Body of pancreas (tissue), 4 donors: ENCODE results near the gene AFG1L. TPM values are rescaled to one million over a fixed set of nuclear protein-coding genes. Genes with fewer than 3 reads are reported as not detected.

Experiments
- ATAC-seq: fragments of 150-250 bp; one replicate; pipeline ENCODE4 v1.9.1; 2016
- DNase-seq, 4 donors: peaks; one replicate each; pipeline ENCODE4 v3.0.0-alpha.2; 2019
- H3K27ac ChIP-seq, 4 donors: fragments of 200-600 bp; sonication (generic); 1 replicate in 3 of 4; 2 replicates in 1 of 4; pipeline versions ENCODE4 v1.5.1 to v1.6.1; 2016 to 2019; ENCODE audit warnings: mild to moderate bottlenecking in 1 of 4, mixed read lengths in 1 of 4, moderate library complexity in 1 of 4
- H3K27me3 ChIP-seq, 2 donors: fragments of 200-600 bp; sonication (generic); one replicate each; pipeline ENCODE4 v1.6.0; 2016; ENCODE audit warnings: mild to moderate bottlenecking in 1 of 2
- H3K36me3 ChIP-seq, 2 donors: fragments of 200-600 bp; sonication (generic); replicated peaks in 1 of 2; 2 replicates each; pipeline ENCODE4 v1.5.1; 2016; ENCODE audit warnings: low read depth in 2 of 2; ENCODE audit not compliant: insufficient read depth in 1 of 2
- H3K4me1 ChIP-seq: fragments of 200-600 bp; sonication (generic); one replicate; pipeline ENCODE4 v1.6.0; 2016
- H3K4me3 ChIP-seq, 2 donors: fragments of 200-600 bp; sonication (generic); 1 replicate in 1 of 2; 2 replicates in 1 of 2; pipeline ENCODE4 v1.5.1; 2016 to 2019
- H3K9me3 ChIP-seq, 3 donors: fragments of 200-600 bp; sonication (generic); 1 replicate in 2 of 3; 2 replicates in 1 of 3; pipeline ENCODE4 v1.5.1; 2016
- CTCF ChIP-seq, 7 experiments: fragments of 450-650 bp in 4 of 7; fragments of 200-600 bp in 3 of 7; sonication (generic) in 3 of 7; IDR thresholded peaks; one replicate each; pipeline ENCODE4 v1.5.1; 2016 to 2019; ENCODE audit warnings: antibody characterized with exemption in 7 of 7
- POLR2A ChIP-seq, 3 donors: fragments of 450-650 bp; IDR thresholded peaks; one replicate each; pipeline ENCODE4 v1.6.1; 2016; ENCODE audit warnings: antibody characterized with exemption in 3 of 3, mild to moderate bottlenecking in 2 of 3
- WGBS, 2 donors: methylation state at CpG; one replicate each; pipeline ENCODE4 v1.1.5; 2017; 5-methylcytosine and 5-hydroxymethylcytosine counted together
- intact Hi-C: fragments of 100-400 bp; cut with DNase I; formaldehyde crosslinking; loops from one replicate; pipeline ENCODE4 v1.15.1; 2023
- small RNA-seq: library from RNA; depleted of rRNA; stranded (forward); fragments of <200 nt; gene quantifications from one replicate; pipeline ENCODE3, GENCODE V24; 2016
- total RNA-seq, 2 donors: library from RNA; depleted of rRNA; stranded (reverse); fragments of >200 nt; gene quantifications; one replicate each; pipeline ENCODE4 v1.1.0, GENCODE V29; 2016

Gene AFG1L
- total RNA-seq, 2 donors from 2014 or later = 1.6 to 4.0 TPM

GRCh38 chr6:108568101-108568500 is 273.2 kb downstream of the AFG1L start:
- 86 to 89% methylated on average over 5 of the region's 5 CpGs for WGBS, 2 donors
- DNase-seq (no peak), ATAC-seq (no peak)
- Histone ChIP-seq H3K27me3 (no peaks in the 10 kb centered on the region), H3K9me3 (no peaks in the 10 kb centered on the region), H3K27ac (no peak overlapping the region), H3K4me1 (peaks cover 65% of the 10 kb centered on the region), H3K36me3 (peaks cover 0 to 18% of the 10 kb centered on the region in 2 donors), H3K4me3 (no peak overlapping the region)
- intact Hi-C loops = loop anchor here (5.0 kb wide), 1 partner anchor 214 kb away; no protein-coding TSS in a partner anchor
- TF ChIP-seq POLR2A (IDR thresholded peaks at IDR 0.05) = no peak
- TF ChIP-seq CTCF (IDR thresholded peaks at IDR 0.05) = no peak

- 77 to 78% methylated on average over 3 of the region's 3 CpGs for WGBS, 2 donors
These were observed 273.9 kb downstream of the AFG1L start for GRCh38 chr6:108568551-108569305.

GRCh38 chr6:108570517-108570916 is 275.7 kb downstream of the AFG1L start:
- no peak overlapping the region for H3K27ac ChIP-seq
- intact Hi-C loops = no loop called here
- H3K4me3 ChIP-seq = no peak overlapping the region
- ATAC-seq (no peak), DNase-seq (no peak)
- H3K27me3 ChIP-seq = no peaks in the 10 kb centered on the region
- H3K36me3 ChIP-seq = peaks cover 0 to 19% of the 10 kb centered on the region in 2 donors
- peaks cover 69% of the 10 kb centered on the region for H3K4me1 ChIP-seq
- no peaks in the 10 kb centered on the region for H3K9me3 ChIP-seq
- WGBS, 2 donors = 83 to 90% methylated on average over 1 of the region's 1 CpG
- TF ChIP-seq POLR2A (IDR thresholded peaks at IDR 0.05) (no peak), CTCF (IDR thresholded peaks at IDR 0.05) (peak in 1 of 7 experiments; percentile 8)

More at GRCh38 chr6:108568551-108569305, 273.9 kb downstream of the AFG1L start:
- TF ChIP-seq POLR2A (IDR thresholded peaks at IDR 0.05) (peak in 1 of 3 donors; percentile 4), CTCF (IDR thresholded peaks at IDR 0.05) (no peak)
- Histone ChIP-seq H3K27ac (no peak overlapping the region), H3K4me3 (no peak overlapping the region), H3K27me3 (no peaks in the 10 kb centered on the region), H3K9me3 (no peaks in the 10 kb centered on the region), H3K36me3 (peaks cover 0 to 19% of the 10 kb centered on the region in 2 donors), H3K4me1 (peaks cover 71% of the 10 kb centered on the region)
- DNase-seq (no peak), ATAC-seq (no peak)
- intact Hi-C loops = loop anchor here (5.0 kb wide), 1 partner anchor 214 kb away; no protein-coding TSS in a partner anchor

- intact Hi-C loops = no loop called here
- no peak overlapping the region for H3K4me3 ChIP-seq
- TF ChIP-seq CTCF (IDR thresholded peaks at IDR 0.05) (no peak), POLR2A (IDR thresholded peaks at IDR 0.05) (no peak)
- DNase-seq (peak in 1 of 4 donors; percentile 47), ATAC-seq (no peak)
- no peaks in the 10 kb centered on the region for H3K9me3 ChIP-seq
- peaks cover 0 to 11% of the 10 kb centered on the region in 2 donors for H3K36me3 ChIP-seq
- peak overlapping the region in 2 of 4 donors; percentile 0 to 20 for H3K27ac ChIP-seq
- H3K4me1 ChIP-seq = peaks cover 75% of the 10 kb centered on the region
- no peaks in the 10 kb centered on the region for H3K27me3 ChIP-seq
- WGBS, 2 donors = 21 to 24% methylated on average over 4 of the region's 4 CpGs
These were observed 279.7 kb downstream of the AFG1L start for GRCh38 chr6:108574457-108575141.

Small RNAs within 50 kb of the gene (small RNA-seq; reads per million reads assigned to genes)
- not detected for gene AL356121.1
- gene AL391646.1 = not detected
- gene RNA5SP212 = not detected
- not detected for gene RNU6-1144P
- not detected for gene RNU6-770P
- gene Z98742.2 = not detected

Other genes starting within 250 kb of the AFG1L start
- 10 to 100 TPM; 26.0 to 35.0 TPM for gene OSTM1, start 220.3 kb upstream of the AFG1L start, total RNA-seq
- gene NR2E1, start 129.0 kb upstream of the AFG1L start, total RNA-seq = not detected
- 10 to 100 TPM; 61.6 to 77.0 TPM for gene SNX3, start 34.0 kb upstream of the AFG1L start, total RNA-seq